Suprapubic skin (tissue), 4 donors: ENCODE measurements around the gene VGLL2. TPM values are rescaled to one million over a fixed set of nuclear protein-coding genes. Genes with fewer than 3 reads are reported as not detected.

Source experiments
- DNase-seq, 2 donors: peaks; one replicate each; pipeline ENCODE4 v3.0.0-alpha.2; 2019; ENCODE audit warnings: low spot score in 2 of 2
- H3K27ac ChIP-seq: fragments of 200-600 bp; sonication (generic); one replicate; pipeline ENCODE4 v1.5.1; 2019
- H3K27me3 ChIP-seq: fragments of 200-600 bp; sonication (generic); one replicate; pipeline ENCODE4 v1.5.1; 2019
- H3K36me3 ChIP-seq: fragments of 200-600 bp; sonication (generic); one replicate; pipeline ENCODE4 v1.5.1; 2019
- H3K4me1 ChIP-seq: fragments of 200-600 bp; sonication (generic); one replicate; pipeline ENCODE4 v1.5.1; 2019
- H3K4me3 ChIP-seq: fragments of 200-600 bp; sonication (generic); one replicate; pipeline ENCODE4 v1.5.1; 2019; ENCODE audit warnings: mild to moderate bottlenecking
- H3K9me3 ChIP-seq: fragments of 200-600 bp; sonication (generic); one replicate; pipeline ENCODE4 v1.5.1; 2019
- EP300 ChIP-seq: sonication (generic); formaldehyde crosslinking; IDR thresholded peaks from one replicate; pipeline ENCODE4 v1.6.1; 2017; ENCODE audit warnings: antibody characterized with exemption
- POLR2A ChIP-seq, 2 donors: fragments of 450-650 bp; IDR thresholded peaks; one replicate each; pipeline ENCODE4 v1.6.1; 2017; ENCODE audit warnings: antibody characterized with exemption in 2 of 2, mild to moderate bottlenecking in 2 of 2, moderate library complexity in 2 of 2
- POLR2AphosphoS5 ChIP-seq, 3 donors: sonication (generic); formaldehyde crosslinking; IDR thresholded peaks; one replicate each; pipeline ENCODE4 v1.6.1; 2017; ENCODE audit warnings: antibody characterized with exemption in 3 of 3
- WGBS: methylation state at CpG from one replicate; pipeline ENCODE4 v1.1.5; 2018; 5-methylcytosine and 5-hydroxymethylcytosine counted together
- total RNA-seq, 4 donors: library from RNA; depleted of rRNA; stranded (reverse); fragments of >200 nt; gene quantifications; one replicate each; pipeline ENCODE4 v1.1.0, GENCODE V29; 2016
- TF ChIP-seq, protein P1 (sequence below), 2 donors: fragments of 200-600 bp in 1 of 2; fragments of 450-650 bp in 1 of 2; sonication (generic) in 1 of 2; IDR thresholded peaks; one replicate each; pipeline ENCODE4 v1.5.1; 2016 to 2019; ENCODE audit warnings: antibody characterized with exemption in 2 of 2, mild to moderate bottlenecking in 1 of 2, moderate library complexity in 1 of 2

The VGLL2 gene
- total RNA-seq, 4 donors from 2014 or later: not detected

DNA sequence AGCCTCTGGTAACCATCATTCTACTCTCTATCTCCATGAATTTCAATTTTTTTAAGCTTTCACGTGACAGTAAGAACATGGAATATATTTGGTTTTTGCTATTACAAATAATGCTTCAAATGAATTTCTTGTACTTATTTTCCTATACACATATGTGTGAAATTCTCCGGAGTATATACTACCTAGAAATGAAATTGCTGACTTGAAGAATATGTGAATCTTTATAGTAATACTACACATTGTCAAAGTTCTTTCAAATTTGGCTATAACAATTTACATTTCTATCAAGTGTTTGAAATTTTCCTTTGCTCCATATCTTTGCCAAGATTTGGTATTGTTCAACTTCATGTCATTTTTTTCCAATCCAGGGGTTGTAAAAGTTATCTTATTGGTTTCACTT lies 11.6 kb upstream of the VGLL2 start:
- no peaks in the 10 kb centered on the region for H3K9me3 ChIP-seq
- no peak for DNase-seq
- no peaks in the 10 kb centered on the region for H3K36me3 ChIP-seq
- H3K27me3 ChIP-seq: peaks cover 2% of the 10 kb centered on the region
- no peak overlapping the region for H3K27ac ChIP-seq
- TF ChIP-seq POLR2AphosphoS5 (IDR thresholded peaks at IDR 0.05): no peak
- TF ChIP-seq POLR2A (IDR thresholded peaks at IDR 0.05): no peak
- TF ChIP-seq, protein P1, sequence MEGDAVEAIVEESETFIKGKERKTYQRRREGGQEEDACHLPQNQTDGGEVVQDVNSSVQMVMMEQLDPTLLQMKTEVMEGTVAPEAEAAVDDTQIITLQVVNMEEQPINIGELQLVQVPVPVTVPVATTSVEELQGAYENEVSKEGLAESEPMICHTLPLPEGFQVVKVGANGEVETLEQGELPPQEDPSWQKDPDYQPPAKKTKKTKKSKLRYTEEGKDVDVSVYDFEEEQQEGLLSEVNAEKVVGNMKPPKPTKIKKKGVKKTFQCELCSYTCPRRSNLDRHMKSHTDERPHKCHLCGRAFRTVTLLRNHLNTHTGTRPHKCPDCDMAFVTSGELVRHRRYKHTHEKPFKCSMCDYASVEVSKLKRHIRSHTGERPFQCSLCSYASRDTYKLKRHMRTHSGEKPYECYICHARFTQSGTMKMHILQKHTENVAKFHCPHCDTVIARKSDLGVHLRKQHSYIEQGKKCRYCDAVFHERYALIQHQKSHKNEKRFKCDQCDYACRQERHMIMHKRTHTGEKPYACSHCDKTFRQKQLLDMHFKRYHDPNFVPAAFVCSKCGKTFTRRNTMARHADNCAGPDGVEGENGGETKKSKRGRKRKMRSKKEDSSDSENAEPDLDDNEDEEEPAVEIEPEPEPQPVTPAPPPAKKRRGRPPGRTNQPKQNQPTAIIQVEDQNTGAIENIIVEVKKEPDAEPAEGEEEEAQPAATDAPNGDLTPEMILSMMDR (IDR thresholded peaks at IDR 0.05): no peak
- no peak for TF ChIP-seq EP300
- 84% methylated on average over 2 of the region's 2 CpGs for WGBS
- H3K4me1 ChIP-seq: no peaks in the 10 kb centered on the region
- H3K4me3 ChIP-seq: no peak overlapping the region

DNA sequence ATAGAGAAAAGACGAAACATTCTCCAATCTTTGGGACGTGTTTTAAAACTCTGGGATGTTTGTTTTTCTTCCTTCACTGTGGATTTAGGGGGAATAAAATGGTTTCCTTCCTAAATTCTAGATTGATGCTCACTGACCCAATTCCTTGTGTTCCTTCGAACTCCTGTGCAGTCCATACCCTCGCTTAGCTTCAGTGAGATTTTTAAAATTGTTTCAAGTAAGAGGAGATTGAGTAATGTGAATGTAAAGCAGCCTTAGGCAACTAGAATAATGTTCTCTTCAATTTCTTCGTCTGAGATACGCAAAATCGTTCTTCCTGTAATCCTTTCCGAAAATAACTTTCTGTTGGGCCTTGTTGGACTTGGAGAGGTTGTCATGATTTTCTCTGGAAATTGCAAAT lies 2.6 kb upstream of the VGLL2 start:
- Histone ChIP-seq H3K9me3 (no peaks in the 10 kb centered on the region), H3K27ac (no peak overlapping the region), H3K4me1 (peaks cover 26% of the 10 kb centered on the region), H3K36me3 (no peaks in the 10 kb centered on the region), H3K4me3 (no peak overlapping the region), H3K27me3 (peaks cover 72% of the 10 kb centered on the region)
- DNase-seq: no peak
- TF ChIP-seq EP300: no peak
- TF ChIP-seq, protein P1 (IDR thresholded peaks at IDR 0.05): no peak
- TF ChIP-seq POLR2A (IDR thresholded peaks at IDR 0.05): no peak
- no peak for TF ChIP-seq POLR2AphosphoS5 (IDR thresholded peaks at IDR 0.05)
- WGBS: 47% methylated on average over 8 of the region's 8 CpGs

DNA sequence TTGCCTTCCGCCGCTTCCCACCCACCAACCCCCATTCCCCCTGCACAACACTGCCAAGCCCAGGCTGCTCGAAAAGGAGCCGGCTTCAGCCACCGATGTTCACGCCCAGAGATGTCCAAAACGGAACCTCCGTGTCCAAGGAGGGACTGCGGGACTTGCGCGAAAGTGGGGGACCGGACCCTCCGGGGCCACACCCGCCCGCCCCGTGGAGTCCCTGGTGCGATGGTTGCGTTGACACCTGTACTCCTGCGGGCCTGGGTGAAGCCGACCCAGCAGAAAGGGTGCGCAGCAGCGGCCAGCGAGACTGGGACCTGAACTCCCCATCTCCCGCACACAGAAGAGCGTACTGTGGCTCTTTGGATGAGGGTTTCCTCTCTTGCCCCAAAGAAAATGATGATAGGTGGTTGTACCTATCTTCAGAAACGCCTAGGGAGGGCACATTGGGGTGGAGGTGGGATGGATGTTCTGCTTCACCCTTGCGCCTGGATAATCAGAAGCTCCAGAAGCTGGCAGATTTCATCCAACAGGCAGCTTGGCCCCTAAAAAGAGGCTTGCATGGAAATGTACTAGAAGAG lies 1.9 kb upstream of the VGLL2 start:
- Histone ChIP-seq H3K9me3 (no peaks in the 10 kb centered on the region), H3K27me3 (peaks cover 78% of the 10 kb centered on the region)

DNA sequence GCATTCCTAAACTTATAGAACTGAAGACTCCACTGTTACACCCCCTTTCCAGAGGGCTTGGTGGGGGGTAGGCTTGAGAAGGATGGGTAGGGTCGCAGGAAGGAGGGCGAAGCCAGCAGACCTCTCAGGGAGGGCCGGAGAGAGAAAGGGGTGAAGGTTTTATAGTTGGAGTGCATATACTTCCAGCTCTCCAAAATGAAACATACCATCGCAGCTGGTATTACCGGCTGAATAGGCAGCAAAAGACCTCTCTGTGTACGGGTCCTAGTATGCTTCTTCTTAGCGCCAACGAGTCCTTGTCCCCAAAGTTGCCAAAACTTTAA lies 1.0 kb upstream of the VGLL2 start:
- Histone ChIP-seq H3K4me1 (peaks cover 26% of the 10 kb centered on the region), H3K27me3 (peaks cover 82% of the 10 kb centered on the region), H3K27ac (no peak overlapping the region), H3K9me3 (no peaks in the 10 kb centered on the region), H3K36me3 (no peaks in the 10 kb centered on the region), H3K4me3 (peak overlapping the region; percentile 46)
- TF ChIP-seq, protein P1 (IDR thresholded peaks at IDR 0.05): no peak
- TF ChIP-seq POLR2AphosphoS5 (IDR thresholded peaks at IDR 0.05) (no peak), EP300 (no peak), POLR2A (IDR thresholded peaks at IDR 0.05) (no peak)
- WGBS: 5% methylated on average over 8 of the region's 8 CpGs
- DNase-seq: no peak

More for the DNA sequence above, 1.9 kb upstream of the VGLL2 start:
- DNase-seq: no peak
- Histone ChIP-seq H3K4me1 (peaks cover 26% of the 10 kb centered on the region), H3K27ac (no peak overlapping the region), H3K4me3 (no peak overlapping the region), H3K36me3 (no peaks in the 10 kb centered on the region)
- TF ChIP-seq, protein P1 (IDR thresholded peaks at IDR 0.05): no peak
- 9% methylated on average over 13 of the region's 27 CpGs for WGBS

DNA sequence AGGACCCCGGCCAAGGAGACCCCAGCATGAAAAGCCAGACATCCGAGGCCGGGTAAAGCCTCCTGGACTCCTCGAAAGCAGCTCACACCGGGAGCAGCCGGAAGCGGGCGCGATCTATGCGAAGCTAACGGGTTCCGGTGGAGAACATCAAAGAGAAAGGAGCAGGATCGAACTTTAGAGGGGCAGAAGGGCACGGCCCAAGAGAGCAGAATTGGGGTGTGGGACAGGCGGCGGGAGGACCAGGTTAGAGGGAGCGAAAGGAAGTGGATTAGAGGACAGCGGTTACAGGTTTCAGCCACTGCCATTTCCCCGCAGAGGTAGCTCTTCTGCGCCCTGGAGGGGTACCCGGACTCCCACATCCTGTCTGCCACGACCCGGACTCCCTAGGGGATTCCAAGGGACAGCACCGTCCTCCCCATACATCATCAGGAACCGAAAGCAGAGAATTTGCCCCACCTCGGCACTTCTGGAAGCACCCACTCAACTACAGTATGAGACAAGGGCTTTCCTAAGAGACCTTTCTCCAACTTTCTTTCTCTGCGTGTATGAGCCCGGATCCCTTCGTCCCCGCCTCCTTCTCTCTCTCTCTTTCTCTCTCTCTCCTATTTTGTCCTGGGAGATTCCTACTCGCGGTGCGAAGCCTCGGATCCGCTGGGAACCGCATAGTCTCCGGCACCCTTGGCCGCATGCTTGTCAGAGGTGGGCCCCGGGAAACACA lies 507 bp upstream of the VGLL2 start:
- DNase-seq: no peak
- Histone ChIP-seq H3K27me3 (peaks cover 83% of the 10 kb centered on the region), H3K4me3 (peak overlapping the region; percentile 46), H3K27ac (no peak overlapping the region), H3K36me3 (no peaks in the 10 kb centered on the region), H3K4me1 (peaks cover 27% of the 10 kb centered on the region), H3K9me3 (no peaks in the 10 kb centered on the region)
- WGBS: 2% methylated on average over 39 of the region's 39 CpGs
- TF ChIP-seq, protein P1 (IDR thresholded peaks at IDR 0.05): no peak
- no peak for TF ChIP-seq POLR2AphosphoS5 (IDR thresholded peaks at IDR 0.05)
- TF ChIP-seq EP300: no peak
- no peak for TF ChIP-seq POLR2A (IDR thresholded peaks at IDR 0.05)
